NCI-H2171 (cell line): ENCODE measurements around the gene NRXN3.
A peak's percentile ranks its signal among the peaks of the same experiment; 100 is the strongest.
"Not testable (repeated sequence)": the region's sequence is repeated elsewhere in the genome, so short reads cannot be mapped to it uniquely, and the experiment has no call there.

Source experiments
- DNase-seq: peaks from one replicate; lab custom pipeline; 2025; lab: John Stamatoyannopoulos, UW

NRXN3 gene

GRCh38 chr14:78403278-78403815 lies 233.2 kb downstream of the NRXN3 start:
- no peak for DNase-seq

DNA sequence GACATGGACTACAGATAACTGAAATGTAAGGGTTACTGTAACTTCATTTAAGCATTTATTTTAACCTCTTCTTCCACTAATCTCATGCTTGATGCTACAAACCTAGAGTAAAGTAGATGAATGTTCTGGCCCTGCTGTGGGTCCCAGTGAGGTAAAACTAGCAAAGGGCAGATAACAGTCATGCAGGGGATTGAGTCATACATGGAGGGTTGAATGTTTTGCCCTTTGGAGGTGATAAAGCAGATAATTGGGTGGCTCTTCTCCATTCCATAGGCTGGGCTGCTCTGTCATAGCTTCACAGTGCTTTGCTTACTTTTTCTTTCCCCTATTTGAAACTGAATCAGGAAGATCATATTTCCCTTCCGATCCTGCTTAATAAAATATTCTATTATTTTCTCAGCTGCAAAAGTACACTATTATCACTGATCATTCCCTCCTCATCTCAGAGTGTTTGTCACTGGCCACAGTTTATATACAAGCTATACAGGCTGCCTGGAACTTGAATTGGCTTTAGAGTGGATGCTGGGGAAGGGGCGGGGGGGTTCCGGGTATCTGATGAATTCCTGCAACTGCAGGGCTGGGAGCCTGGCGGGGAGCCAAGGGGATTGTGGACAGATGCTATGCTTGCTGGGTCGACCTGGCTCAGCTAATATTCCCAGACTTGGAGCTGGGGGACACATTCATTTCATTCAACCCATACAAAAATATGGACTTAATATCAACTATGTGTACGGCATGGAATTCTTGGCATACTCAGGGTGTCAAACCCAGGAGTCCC lies 235.1 kb downstream of the NRXN3 start:
- DNase-seq = peak; percentile 82

GRCh38 chr14:78412475-78412874 lies 242.3 kb downstream of the NRXN3 start:
- DNase-seq = no peak

DNA sequence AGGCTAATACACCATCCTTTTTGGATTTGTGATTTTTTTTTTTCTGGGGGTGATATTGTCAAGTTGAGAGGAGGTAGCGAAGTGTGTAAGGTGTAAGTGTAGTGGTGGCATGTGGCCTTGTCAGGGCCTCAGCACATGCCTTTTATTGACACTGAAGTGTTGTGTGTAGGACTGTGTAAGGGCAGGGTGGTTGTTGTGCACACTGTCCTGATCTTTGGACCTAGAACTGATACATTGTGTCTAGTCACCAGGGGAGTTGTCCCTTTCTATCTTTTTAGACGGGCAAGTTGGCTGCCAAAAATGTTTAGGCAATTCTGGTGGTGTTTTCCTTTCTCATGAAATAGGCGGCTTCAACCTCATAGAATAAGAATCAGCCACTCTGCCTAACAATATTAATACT lies 244.0 kb downstream of the NRXN3 start:
- no peak for DNase-seq

DNA sequence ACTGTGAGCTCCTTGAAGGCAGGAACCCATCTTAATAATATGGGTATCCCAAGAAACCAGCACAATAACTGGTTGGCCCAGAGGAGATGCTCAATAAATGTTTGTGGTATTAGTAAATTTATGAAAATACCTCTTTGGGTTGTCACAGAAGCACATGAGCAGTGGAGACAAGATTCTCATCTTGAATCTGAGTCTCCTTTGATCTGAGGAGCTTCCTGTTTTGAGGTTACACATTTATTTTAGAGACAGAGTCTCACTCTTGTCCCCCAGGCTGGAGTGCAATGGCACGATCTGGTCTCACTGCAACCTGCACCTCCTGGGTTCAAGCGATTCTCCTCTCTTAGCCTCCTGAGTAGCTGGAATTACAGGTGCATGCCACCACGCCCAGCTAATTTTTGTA lies 247.4 kb downstream of the NRXN3 start:
- DNase-seq = no peak

DNA sequence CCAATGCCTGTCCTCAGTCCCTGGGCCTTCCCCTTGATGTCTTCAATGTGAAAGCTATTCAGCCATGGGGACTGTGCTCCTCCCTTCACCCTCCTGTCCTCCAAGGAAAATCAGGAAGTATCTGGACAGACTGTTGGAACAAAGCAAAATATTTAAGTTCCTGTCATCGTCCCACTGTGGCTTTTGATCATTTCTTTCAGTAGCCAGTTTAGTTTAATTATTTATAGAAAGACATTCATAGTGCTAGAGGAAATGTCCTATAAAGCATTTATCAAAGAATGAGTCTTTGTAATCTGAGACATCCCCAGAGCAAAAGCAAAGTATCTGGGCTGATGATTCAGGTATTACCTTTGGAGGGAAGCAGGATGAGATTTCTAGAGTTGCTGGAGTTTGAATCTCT lies 254.1 kb downstream of the NRXN3 start:
- DNase-seq = no peak

- no peak for DNase-seq
Measured at GRCh38 chr14:78425330-78425729, 255.2 kb downstream of the NRXN3 start.

GRCh38 chr14:78425782-78426181 lies 255.6 kb downstream of the NRXN3 start:
- no peak for DNase-seq

- no peak for DNase-seq
Measured at GRCh38 chr14:78432046-78432445, 261.9 kb downstream of the NRXN3 start.

DNA sequence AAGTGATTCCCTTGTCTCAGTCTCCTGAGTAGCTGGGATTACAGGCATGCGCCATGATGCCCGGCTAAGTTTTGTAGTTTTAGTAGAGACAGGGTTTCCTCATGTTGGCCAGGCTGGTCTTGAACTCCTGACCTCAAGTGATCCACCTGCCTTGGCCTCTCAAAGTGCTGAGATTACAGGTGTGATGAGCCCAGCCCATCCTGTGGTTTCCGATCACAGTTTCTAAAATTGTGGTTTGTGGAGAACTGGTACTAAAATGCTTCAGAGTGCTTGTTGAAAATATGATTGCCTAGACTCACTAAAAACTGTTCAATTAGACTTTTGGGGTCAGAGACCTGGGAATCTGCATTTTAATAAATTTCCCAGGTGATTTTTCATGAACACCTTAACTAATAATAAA lies 267.3 kb downstream of the NRXN3 start:
- DNase-seq = not testable (repeated sequence)

- no peak for DNase-seq
Measured at GRCh38 chr14:78440356-78440894, 270.3 kb downstream of the NRXN3 start.

GRCh38 chr14:78443834-78444233 lies 273.7 kb downstream of the NRXN3 start:
- no peak for DNase-seq

DNA sequence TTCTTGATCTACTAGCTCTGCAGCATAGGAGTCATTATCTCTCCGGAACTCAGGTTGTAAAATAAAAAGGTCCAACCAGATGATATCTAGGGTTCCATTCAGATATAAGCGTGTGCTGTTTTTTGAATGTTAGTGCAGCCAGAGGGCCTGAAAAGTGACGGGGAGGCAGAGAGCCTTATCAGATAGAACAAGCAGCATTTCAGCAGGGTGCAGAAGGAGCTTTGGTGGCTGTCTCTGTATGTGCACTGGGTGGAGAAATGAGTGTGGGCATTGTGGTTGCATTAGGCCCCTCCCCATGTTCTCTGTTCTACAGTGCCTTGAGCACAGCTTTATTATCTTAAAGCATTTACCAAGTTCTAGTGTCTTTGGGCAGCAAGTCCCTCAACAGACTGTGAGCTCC lies 275.1 kb downstream of the NRXN3 start:
- no peak for DNase-seq

DNA sequence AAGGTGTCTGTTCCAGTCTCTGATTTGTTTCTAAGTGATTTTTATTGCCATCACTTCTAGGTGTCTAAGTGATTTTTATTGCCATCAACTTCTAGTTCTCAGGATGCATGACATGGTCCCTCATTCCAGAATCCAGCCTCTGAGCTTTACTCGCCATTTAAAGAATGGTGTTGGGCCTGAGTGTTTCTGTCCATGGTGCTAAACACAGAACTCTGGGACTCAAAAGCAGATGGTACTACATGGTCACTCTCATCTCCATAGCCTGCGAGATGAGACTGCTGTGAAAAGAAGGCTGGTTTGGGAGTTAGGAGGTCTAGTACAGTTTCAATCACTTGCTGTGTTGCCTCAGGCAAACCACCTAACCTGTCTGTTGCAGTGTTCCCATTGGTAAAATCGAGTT lies 276.6 kb downstream of the NRXN3 start:
- DNase-seq = no peak

- DNase-seq = no peak
Measured at GRCh38 chr14:78448164-78449094, 278.3 kb downstream of the NRXN3 start.

- no peak for DNase-seq
Measured at GRCh38 chr14:78450669-78451318, 280.6 kb downstream of the NRXN3 start.

DNA sequence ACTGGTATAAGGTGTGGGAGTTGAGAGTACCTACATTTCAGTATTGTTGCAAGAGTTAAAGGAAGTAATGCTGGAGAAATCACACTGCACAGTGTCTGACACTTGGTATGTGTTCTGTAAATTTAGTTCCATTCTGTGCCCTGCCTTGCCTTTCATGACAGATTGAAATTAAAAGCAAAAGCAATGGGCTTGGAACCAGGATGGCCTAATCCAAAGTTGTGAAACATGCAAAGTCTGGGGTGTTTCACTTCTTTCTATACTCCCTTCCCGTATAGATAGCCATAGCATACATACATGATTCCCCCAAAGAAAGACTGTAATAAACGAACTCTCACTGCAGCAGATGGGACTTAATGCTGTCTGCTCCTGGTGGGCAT lies 281.1 kb downstream of the NRXN3 start:
- DNase-seq = no peak

- DNase-seq = no peak
Measured at GRCh38 chr14:78455896-78456435, 285.8 kb downstream of the NRXN3 start.

- DNase-seq = no peak
Measured at GRCh38 chr14:78469947-78470346, 299.8 kb downstream of the NRXN3 start.

DNA sequence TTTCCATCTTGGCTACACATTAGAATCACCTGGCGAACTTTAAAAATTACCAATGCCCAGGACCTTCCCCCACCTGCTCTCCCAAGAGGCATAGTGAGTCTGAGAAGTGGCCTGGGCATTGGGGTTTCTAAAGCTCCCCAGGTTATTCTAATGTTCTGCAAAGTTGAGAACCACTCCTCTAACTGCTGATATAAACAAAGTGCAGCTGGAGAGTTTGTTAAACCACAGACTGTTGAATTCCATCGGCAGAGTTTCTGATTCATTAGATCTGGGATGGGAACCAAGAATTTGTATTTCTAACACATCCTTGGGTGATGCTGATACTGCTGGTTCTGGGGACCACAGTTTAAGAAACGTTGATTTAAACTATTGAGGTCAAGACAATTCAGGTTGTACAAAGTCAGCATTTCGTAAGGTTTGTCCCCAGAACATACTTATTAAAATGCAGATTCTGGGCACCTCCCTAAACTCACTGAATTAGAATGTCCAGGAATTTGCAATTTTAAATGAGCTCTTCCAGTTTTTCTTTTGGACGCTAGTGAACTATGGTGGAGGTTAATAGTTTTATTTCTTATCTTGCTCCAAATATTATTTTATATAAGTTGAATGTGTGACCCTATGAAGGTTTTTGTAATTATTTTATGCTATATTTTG lies 309.1 kb downstream of the NRXN3 start:
- DNase-seq = no peak

- no peak for DNase-seq
Measured at GRCh38 chr14:78484028-78484427, 313.9 kb downstream of the NRXN3 start.
